Measurements from ENCODE around the gene SLC25A29.
A peak's percentile ranks its signal among the peaks of the same experiment; 100 is the strongest.
"Not testable (repeated sequence)": the region's sequence is repeated elsewhere in the genome, so short reads cannot be mapped to it uniquely, and the experiment has no call there.

SLC25A29 gene

DNA sequence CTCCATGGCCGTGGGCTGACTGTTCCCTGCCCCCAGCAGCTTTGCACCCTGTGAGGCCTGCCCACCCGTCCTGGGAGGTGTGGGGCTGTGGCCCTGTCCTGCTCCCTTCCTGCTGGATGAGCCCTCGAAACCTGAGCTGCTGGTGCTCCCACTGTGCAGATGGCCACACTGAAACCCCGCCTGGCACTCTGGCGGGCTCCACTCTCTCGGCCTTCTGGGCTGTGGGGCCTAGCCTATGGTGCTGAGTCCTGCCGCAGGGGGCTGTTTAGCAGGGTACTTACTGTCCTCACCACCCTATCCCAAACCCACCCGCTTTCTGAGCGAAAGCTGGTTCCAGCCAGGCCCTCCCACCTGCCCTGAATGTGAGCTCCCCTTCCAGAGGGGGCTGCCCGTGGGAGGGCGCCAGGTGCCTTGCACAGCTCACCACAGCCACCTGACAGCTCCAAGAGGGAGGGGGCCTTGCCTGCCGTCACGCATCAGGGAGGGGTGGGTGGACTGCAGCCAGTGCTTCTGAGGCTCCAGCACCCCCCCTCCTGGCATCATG, 24.2 kb upstream of the SLC25A29 start:
- DNase-seq, result no peak

GRCh38 chr14:100330007-100330344, 23.7 kb upstream of the SLC25A29 start:
- no peak for DNase-seq

DNA sequence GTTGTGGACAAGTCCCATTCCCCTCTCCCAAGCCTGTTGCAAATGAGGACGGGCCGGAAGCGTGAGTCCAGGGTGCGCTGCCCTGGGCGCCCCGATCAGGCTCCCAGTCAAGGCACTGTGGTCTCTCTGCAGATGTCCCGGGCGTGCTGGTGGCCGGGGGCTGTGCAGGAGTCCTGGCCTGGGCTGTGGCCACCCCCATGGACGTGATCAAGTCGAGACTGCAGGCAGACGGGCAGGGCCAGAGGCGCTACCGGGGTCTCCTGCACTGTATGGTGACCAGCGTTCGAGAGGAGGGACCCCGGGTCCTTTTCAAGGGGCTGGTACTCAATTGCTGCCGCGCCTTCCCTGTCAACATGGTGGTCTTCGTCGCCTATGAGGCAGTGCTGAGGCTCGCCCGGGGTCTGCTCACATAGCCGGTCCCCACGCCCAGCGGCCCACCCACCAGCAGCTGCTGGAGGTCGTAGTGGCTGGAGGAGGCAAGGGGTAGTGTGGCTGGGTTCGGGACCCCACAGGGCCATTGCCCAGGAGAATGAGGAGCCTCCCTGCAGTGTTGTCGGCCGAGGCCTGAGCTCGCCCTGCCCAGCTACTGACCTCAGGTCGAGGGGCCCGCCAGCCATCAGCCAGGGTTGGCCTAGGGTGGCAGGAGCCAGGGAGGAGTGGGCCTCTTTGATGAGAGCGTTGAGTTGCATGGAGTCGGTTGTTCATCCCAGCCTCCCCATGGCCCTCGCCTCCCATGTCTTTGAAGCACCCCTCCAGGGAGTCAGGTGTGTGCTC, 23.2 kb upstream of the SLC25A29 start:
- DNase-seq, result no peak

DNA sequence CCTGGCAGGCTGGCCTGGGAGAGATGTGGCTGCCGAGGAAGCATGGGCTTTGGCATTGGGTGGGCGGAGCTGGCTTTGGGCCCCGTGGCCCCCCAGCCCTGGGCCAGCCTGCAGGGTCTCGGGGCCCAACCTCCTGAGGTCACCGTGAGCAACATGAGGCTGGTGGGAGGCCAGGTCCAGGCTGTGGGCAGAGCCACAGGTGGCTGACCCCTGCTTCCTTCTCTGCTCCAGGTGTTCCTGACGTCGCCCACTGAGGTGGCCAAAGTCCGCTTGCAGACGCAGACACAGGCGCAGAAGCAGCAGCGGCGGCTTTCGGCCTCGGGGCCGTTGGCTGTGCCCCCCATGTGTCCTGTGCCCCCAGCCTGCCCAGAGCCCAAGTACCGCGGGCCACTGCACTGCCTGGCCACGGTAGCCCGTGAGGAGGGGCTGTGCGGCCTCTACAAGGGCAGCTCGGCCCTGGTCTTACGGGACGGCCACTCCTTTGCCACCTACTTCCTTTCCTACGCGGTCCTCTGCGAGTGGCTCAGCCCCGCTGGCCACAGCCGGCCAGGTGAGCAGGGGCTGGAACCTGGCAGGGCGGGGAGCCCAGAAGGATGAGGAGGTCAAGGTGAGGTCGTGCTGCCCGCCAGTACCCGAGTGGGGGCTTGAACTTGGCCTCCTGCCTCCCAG, 22.4 kb upstream of the SLC25A29 start:
- no peak for DNase-seq

DNA sequence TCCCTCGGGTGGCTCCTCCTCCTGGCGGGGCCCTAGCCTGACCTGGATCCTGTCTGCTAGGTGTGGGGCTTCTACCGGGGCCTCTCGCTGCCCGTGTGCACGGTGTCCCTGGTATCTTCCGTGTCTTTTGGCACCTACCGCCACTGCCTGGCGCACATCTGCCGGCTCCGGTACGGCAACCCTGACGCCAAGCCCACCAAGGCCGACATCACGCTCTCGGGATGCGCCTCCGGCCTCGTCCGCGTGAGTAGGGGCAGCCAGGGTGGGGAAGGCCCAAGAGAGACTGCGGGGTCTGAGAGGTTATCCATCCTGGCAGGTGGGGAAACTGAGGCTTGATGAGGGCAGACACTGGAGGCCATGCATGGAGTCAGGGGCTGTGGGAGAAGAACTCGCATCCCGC, 20.9 kb upstream of the SLC25A29 start:
- DNase-seq, result no peak

GRCh38 chr14:100325958-100326357, 19.7 kb upstream of the SLC25A29 start:
- DNase-seq, result no peak

- DNase-seq, result no peak
Observed at GRCh38 chr14:100325231-100325632, 19.0 kb upstream of the SLC25A29 start.

DNA sequence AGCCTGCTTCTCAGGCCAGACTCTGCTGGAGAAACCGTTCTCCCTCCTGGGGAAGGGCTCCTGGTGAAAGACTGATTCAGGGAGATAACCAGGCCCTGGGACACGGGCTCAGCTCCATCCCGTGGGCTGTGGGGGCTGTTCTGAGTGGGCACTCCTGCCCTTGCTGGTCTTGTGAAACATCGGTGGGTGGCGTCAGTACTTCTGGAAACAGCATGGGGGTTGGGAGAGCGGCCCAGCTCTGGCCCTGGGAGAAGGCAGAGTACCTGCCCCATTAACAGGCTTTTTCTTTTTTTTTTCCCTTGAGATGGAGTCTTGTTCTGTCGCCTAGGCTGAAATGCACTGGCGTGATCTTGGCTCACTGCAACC, 17.7 kb upstream of the SLC25A29 start:
- no peak for DNase-seq

DNA sequence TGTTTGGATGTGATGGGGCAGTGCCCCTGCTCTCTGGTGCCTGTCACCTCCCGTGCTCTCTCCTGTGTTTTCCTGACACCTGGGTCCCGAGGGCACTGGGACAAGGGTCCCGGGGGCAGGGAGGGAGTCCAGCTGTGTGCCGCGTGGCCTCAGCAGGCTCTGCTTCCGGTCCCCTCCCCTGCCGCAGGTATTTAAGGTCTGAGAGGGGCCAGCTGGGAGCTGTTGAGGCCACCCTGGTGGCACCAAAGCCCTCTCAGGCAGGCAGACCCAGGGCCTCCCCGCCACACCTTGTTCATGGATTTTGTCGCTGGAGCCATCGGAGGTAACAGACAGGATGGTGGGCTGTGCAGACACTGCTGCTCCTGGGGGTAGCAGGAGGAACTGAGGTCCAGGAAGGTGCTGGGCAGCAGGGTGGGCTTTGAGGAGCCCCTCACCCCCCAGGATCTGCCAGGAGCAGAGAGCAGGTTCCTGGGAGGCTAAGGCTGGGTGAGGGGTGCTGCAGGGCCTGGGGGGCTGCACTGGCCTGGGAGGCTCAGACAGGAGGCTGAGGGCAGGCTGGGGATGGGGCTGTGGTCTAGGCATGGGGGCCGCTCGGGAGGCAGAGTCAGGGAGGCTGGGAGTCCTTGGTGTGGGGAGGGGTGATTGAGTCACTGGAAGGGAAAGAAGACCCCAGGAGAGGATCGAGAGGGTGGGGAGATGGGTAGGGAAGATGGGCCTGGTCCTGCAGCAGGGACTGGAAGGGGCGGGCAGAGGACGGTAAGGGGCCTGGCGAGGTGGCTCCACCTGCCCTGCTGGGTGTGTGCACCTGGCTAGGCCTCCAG, 17.1 kb upstream of the SLC25A29 start, which contains the start of gene SLC25A47:
Gene SLC25A47, plus strand, starts transcription at position 219 of the 821 bp plus-strand sequence. Its CDS starts 76 bp downstream, at position 295.
- no peak for DNase-seq

DNA sequence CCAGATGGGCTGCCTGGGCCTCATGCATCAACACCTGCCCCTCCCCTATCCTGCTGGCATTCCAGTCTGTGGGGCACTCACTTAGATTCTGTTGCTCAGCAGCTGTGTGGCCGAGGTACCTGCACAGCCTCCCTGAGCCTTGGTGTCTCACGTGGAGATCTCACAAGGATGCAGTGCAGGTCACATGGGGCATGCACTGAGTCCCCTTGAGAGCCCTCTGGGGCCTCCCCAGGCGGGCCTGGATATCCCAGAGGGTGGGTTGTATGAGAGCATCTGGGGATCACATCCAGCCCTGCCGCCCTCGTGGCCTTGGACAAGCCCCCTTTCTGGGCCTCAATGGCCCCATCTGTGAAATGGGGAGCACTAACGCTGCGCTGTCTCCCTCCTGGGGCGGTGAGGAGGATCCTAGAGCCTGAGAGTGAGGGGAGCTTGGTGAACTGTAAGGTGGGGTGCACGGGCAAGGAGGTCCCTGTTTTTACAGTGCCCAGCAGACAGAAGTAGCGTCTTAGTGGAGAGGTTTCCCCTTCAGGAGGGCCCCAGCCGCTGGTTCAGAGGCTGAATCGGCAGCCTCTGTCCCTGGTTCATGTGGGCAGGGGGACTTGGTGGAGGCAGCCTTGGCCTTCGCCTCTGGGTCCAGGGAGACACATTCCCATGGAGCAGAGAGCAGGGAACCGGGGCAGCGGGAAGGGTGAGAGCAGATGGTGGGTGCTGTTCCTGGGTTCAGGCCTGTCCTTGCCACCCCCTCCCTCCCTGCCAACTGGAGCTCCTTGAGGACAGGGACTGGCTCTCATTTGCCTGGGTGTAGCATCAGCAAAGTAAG, 16.1 kb upstream of the SLC25A29 start:
- DNase-seq, result no peak

DNA sequence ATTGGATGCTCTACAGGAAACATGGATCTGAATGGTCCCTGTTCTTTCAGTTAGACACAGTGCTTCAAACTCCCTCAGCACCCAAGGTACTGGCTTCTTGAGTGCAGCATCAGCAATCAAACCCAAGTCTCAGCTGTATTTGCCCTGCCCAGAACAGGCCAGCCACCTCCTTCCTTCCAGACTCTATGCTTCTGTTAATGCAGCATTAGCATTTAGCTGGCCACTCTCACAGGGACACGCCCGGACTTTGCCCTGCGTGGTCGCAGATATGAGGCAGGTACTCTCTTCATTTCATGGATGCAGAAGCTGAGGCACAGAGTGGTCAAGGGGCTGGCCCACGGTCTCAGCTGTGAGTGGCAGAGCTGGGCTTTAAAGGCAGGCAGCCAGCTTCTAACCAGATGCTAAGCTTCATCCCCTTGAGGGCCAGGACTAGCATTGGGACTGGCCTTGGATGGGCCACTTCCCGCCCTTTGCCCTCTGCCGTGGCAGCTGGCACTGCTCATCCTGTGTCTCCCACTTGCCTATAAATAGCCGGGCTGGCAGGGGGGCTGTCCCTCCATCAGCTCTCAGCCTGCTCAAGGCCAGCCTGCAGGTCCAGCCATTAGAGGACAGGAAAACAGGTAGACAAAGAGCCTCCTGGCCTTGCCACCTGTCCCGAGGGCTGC, 15.4 kb upstream of the SLC25A29 start:
- DNase-seq, result no peak

GRCh38 chr14:100320157-100320856, 14.1 kb upstream of the SLC25A29 start:
- DNase-seq, result no peak

DNA sequence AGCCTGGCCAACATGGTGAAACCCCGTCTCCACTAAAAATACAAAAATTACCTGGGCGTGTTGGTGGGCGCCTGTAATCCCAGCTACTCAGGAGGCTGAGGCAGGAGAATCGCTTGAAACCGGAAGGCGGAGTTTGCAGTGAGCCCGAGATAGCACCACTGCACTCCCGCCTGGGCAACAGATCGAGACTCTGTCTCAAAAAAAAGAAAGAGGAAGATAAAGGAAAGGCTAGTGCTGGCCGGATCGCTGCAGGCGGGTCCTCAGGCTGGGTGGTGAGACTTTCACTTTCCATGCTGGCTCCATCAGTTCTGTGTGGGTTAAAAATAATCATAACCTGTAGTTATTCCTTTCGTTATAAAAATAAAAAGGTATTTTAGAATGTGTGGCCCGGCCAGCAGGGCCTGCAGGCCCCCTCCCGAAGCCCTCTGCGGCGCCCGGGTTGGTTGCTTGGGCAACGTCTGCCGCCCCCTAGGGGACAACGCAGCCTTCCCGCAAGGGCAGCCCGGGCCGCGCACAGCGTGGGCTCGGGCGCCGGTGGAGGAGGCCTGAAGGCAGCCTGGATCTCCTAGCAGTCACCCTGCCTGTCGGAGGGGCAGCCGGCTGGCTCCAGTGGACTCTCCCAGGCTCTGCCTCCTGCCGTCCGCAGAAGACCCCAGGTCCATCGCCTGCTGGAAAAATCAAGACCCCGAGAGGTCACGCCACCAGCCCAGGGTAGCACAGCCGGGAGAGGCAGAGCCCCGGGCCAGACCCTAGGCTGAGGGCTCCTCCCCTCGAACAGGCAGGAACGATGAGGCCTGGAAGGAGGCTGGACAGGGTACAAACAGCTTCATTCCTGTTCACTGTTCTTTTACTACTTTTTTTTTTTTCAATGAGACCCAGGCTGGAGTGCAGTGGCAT, 11.9 kb upstream of the SLC25A29 start:
- DNase-seq, result peak; percentile 48

DNA sequence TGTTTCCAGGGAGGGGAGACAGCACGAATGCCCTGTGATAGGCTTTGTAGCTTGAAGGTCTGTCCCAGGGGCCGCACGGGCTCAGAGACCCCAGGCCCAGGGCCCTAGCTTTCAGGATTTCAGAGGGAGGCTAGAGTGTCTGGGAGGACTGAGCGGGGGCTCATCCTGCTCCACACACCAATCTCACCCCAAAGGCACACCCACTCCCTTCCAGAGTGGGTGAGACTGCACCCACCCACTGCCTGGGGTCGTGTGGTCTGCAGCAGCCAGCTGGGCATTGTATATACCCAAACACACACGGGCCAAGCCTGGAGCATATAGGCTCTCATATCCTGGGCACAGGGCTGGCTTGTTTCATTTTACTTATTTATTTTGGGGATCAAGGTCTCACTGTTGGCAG, 11.1 kb upstream of the SLC25A29 start:
- no peak for DNase-seq

DNA sequence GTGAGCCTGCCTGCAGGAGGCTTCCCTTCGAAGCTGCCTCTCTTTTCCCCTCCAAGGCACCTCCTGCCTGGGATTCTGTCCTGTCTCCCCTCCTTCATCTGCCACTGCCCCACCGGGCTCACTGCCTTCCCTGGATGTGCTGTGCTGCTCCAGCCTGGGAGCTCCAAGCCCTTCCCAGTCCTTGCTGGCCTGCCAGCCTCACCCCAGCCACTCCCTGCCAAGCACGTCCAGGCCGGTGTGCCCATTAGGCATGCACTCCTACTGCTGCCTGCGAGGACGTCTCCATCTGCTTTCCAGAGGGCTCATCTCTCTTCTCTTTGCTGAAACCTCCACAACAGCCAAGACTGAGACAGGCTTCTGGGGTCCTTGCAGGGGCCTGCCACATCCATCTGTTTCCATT, 8.5 kb upstream of the SLC25A29 start:
- no peak for DNase-seq

DNA sequence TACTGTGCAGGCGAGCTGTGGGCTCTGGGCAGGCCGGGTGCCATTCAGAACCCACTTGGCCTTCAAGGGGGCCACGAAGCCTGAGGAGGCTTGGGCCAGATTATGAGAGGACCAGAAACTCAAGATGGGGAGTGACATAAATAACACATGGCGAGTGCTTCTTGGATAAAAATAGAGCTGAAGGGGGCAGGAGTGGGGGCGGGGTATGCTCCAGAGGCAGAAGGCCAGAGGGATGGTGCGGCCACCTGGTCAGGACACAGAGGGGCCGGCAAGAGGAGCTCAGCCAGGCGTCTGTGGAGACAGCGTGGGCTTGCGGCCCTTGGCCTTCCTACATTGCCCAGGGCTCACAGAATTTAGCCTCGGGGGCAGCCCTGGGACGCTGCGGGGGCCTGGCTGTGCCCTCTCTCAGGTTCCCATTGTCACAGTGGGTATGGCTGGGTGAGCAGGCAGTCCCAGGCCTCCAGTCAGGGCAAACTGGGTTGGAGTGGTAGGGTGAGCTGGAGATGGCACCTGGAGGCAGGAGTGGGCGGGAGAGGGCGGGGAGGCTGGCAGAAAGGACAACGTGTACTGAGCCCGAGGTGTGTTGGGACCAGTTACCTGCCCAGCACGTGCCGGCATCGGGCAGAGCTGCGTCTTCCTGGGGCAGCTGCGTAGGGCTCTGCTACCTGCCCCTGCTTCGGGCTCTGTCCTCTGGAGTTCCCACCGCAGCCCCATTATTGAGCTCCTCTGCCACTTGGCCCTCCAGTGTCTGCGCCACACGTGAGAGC, 7.4 kb upstream of the SLC25A29 start:
- no peak for DNase-seq

DNA sequence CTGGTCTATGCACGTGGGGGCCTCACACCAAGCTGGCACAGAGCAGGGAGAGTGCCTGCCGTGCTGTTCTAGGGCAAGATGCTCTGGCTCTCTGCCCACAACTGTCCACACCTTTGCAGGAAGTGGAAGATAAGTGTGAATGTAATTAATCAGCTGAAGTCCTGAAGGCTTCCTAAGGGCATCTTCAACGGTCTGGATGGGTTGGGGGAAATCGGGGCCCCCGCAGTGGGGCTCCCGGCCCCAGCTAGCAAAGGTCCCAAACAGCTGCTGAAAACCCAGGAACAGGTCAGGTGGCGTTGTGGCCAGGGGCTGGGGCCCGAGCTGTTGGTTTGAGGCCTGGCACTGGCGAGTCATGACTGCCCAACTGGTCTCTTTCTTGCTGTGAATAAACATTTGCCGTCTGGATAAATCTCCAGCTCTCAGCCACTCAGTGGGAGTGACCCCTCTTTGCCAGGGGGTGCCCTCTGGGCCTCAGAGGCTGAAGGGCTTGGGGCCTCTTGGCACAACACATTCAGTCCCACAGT, 6.7 kb upstream of the SLC25A29 start:
- DNase-seq, result no peak

- not testable (repeated sequence) for DNase-seq
Observed at GRCh38 chr14:100312110-100312876, 6.0 kb upstream of the SLC25A29 start.
